Osteocyte (in vitro differentiated cells): ENCODE data around the gene SP2. TPM values are rescaled to one million over a fixed set of nuclear protein-coding genes. Genes with fewer than 3 reads are reported as not detected.

Source experiments
- DNase-seq: peaks from one replicate; pipeline ENCODE4 v3.0.0; 2021; ENCODE audit warnings: mixed read lengths; ENCODE audit not compliant: unreplicated experiment; ENCODE audit errors: extremely low spot score
- H3K27ac Mint-ChIP-seq: one replicate; pipeline ENCODE4 v1.8.0; 2021; ENCODE audit warnings: mild to moderate bottlenecking, mixed read lengths; ENCODE audit not compliant: unreplicated experiment
- H3K27me3 Mint-ChIP-seq: one replicate; pipeline ENCODE4 v1.8.0; 2021; ENCODE audit warnings: mixed read lengths; ENCODE audit not compliant: unreplicated experiment
- H3K36me3 Mint-ChIP-seq: one replicate; pipeline ENCODE4 v1.8.0; 2021; ENCODE audit warnings: mixed read lengths; ENCODE audit not compliant: unreplicated experiment
- H3K4me1 Mint-ChIP-seq: one replicate; pipeline ENCODE4 v1.8.0; 2021; ENCODE audit warnings: mixed read lengths; ENCODE audit not compliant: unreplicated experiment
- H3K4me3 Mint-ChIP-seq: one replicate; pipeline ENCODE4 v1.8.0; 2021; ENCODE audit warnings: mild to moderate bottlenecking, moderate library complexity, mixed read lengths; ENCODE audit not compliant: unreplicated experiment
- H3K9me3 Mint-ChIP-seq: one replicate; pipeline ENCODE4 v1.8.0; 2021; ENCODE audit warnings: mixed read lengths; ENCODE audit not compliant: unreplicated experiment
- CTCF ChIP-seq: fragments of 200-600 bp; sonication (generic); IDR thresholded peaks from 2 replicates; pipeline ENCODE4 v1.5.0; 2021; ENCODE audit warnings: antibody characterized with exemption, mild to moderate bottlenecking, moderate library complexity
- total RNA-seq: library from RNA; stranded (reverse); gene quantifications from 2 replicates; pipeline ENCODE4 v1.2.1, GENCODE V29; 2021

The SP2 gene
- total RNA-seq, 1 donor from 2014 or later, result 19.9 TPM

GRCh38 chr17:47877368-47878034 is 18.5 kb upstream of the SP2 start:
- H3K4me1 Mint-ChIP-seq, result peaks cover 38% of the 10 kb centered on the region
- H3K4me3 Mint-ChIP-seq, result no peak overlapping the region
- no peaks in the 10 kb centered on the region for H3K36me3 Mint-ChIP-seq
- H3K9me3 Mint-ChIP-seq, result no peaks in the 10 kb centered on the region
- TF ChIP-seq CTCF, result no peak
- H3K27ac Mint-ChIP-seq, result no peak overlapping the region
- H3K27me3 Mint-ChIP-seq, result peaks cover 19% of the 10 kb centered on the region
- no peak for DNase-seq

DNA sequence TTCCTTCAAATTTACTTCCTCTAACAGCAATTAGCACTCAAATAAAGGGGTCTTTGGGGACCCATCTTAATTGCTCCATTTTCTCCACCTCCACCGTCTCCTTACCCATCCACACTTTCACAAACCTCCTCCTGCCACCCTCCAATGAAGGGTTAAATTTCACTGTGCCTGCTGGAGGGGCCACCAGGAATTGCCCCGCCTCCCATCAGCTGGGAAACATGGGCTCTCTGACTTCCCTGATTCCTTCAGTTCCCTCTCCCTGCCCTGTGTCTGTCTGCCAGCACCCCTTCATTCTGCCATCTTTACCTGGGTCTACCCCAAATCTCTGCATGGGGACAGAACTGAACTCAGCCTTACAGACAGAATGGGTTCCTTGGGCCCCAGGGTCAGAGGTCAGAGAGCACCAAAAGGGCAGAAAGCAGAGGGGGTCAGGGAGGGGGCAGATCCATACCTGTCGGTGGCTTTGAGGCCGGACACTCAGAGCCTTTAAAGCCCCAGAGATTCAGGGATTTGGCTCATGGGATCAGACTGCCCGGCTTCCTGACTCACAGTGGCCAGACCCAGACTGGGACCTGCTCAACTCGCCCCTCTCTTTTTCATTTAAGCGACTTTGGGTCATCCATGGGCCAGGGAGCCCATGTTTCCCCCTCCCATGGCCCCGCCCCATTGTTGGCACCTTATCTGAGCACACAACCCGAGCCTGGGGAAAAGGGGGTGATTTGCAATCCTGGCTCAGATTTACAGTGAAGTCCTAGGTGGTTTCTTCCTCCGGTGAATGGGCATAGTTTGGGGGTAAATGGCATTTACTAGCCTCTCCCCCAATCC is 17.6 kb upstream of the SP2 start:
- no peak for DNase-seq
- H3K27me3 Mint-ChIP-seq, result peaks cover 16% of the 10 kb centered on the region
- peaks cover 32% of the 10 kb centered on the region for H3K4me1 Mint-ChIP-seq
- no peaks in the 10 kb centered on the region for H3K9me3 Mint-ChIP-seq
- TF ChIP-seq CTCF, result no peak
- no peaks in the 10 kb centered on the region for H3K36me3 Mint-ChIP-seq
- no peak overlapping the region for H3K4me3 Mint-ChIP-seq
- no peak overlapping the region for H3K27ac Mint-ChIP-seq

DNA sequence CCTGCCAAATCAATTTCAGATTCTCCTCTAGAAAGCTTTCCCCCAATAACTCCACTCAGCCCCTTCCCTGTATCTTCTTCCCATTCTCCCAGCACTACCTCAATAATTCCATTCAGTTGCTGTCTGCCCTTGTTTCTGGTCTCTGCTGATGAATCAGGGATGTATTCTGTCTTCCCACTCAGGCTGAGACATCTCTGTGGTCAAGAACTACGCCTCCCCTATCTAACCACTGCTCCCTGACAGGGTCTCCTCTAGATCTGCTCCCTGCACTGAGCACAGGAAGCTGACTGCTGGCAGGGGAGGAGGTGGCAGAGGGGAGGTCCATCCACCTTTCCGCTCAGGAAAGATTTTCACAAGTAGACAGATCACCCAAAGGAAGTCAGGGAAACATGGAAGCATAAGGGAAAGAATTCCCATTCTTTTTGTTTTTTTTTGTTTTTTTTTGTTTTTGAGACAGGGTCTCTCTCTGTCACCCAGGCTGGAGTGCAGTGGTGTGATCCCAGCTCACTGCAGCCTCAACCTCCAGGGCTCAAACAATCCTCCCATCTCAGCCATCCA is 16.9 kb upstream of the SP2 start:
- no peak for TF ChIP-seq CTCF
- no peak for DNase-seq
- H3K36me3 Mint-ChIP-seq, result no peaks in the 10 kb centered on the region
- H3K4me1 Mint-ChIP-seq, result peaks cover 30% of the 10 kb centered on the region
- H3K27me3 Mint-ChIP-seq, result peaks cover 12% of the 10 kb centered on the region
- H3K4me3 Mint-ChIP-seq, result no peak overlapping the region
- H3K9me3 Mint-ChIP-seq, result no peaks in the 10 kb centered on the region
- no peak overlapping the region for H3K27ac Mint-ChIP-seq

DNA sequence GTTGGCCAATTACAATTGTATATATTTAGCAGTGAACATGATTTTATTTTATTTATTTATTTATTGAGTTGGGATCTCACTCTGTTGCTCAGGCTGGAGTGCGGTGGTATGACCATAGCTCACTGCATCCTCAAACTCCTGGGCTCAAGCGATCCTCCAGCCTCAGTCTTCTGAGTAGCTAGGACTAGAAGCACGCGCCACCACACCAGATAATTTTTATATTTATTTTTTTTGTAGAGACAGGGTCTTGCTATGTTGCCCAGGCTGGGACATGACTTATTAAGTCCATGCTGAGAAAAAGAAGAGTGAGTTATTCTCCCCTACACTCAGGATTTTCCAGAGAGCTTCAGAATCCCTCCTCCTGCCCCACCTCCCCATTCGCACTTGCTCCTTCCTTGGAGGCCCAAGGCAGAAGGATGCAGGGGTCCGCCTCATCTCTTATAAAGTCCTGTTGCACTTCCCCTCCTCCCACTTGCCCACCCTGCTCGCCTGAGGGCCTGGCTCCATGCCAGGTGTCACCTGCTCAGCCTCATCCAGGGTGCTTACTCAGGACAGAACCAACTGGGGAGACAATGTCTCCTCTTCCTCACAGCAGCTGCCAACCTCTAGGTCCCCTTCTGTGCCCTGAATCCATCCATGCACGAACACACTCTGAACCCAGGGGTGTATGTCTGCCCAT is 16.1 kb upstream of the SP2 start:
- peaks cover 10% of the 10 kb centered on the region for H3K27me3 Mint-ChIP-seq

More for the DNA sequence above, 16.1 kb upstream of the SP2 start:
- H3K4me1 Mint-ChIP-seq, result peaks cover 22% of the 10 kb centered on the region
- H3K4me3 Mint-ChIP-seq, result no peak overlapping the region
- no peak overlapping the region for H3K27ac Mint-ChIP-seq
- DNase-seq, result no peak
- no peaks in the 10 kb centered on the region for H3K36me3 Mint-ChIP-seq
- no peaks in the 10 kb centered on the region for H3K9me3 Mint-ChIP-seq
- no peak for TF ChIP-seq CTCF
